AG04450 (cell line): ENCODE results near the gene CATSPERZ. TPM values are rescaled to one million over a fixed set of nuclear protein-coding genes. Genes with fewer than 3 reads are reported as not detected.
A peak's percentile ranks its signal among the peaks of the same experiment; 100 is the strongest.

ENCODE experiments used
- CTCF ChIA-PET: fragments of 300-600, 350-600 bp; formaldehyde crosslinking; extraction: SDS; loops from one replicate; lab custom pipeline; 2022; ENCODE audit warnings: antibody characterized with exemption, inconsistent platforms; lab: Charles Lee
- POLR2A ChIA-PET: fragments of 350-600 bp; formaldehyde crosslinking; extraction: SDS; loops from one replicate; lab custom pipeline; 2021; ENCODE audit warnings: antibody characterized with exemption, inconsistent platforms; lab: Yijun Ruan, JAX
- DNase-seq: peaks from one replicate; pipeline ENCODE4 v3.0.0-alpha.2; 2011; ENCODE audit warnings: low read depth, low spot score
- H3K27ac ChIP-seq: one replicate; pipeline ENCODE4 v1.5.1; 2012; ENCODE audit warnings: low read depth, low read length, control low read depth
- H3K27me3 ChIP-seq: one replicate; pipeline ENCODE4 v1.6.0; 2012; ENCODE audit warnings: low read length; ENCODE audit not compliant: control insufficient read depth, insufficient read depth
- H3K4me3 ChIP-seq: 2 replicates; pipeline ENCODE4 v1.5.1; 2011; ENCODE audit warnings: mild to moderate bottlenecking, low read depth, low read length, control low read depth
- H3K9me3 ChIP-seq: 2 replicates; pipeline ENCODE4 v1.5.1; 2012; ENCODE audit warnings: low read length; ENCODE audit not compliant: control insufficient read depth, insufficient read depth
- polyA plus RNA-seq: library from polyadenylated mRNA; depleted of rRNA; stranded (reverse); fragments of >200 nt; gene quantifications from 2 replicates; pipeline ENCODE4 v1.2.3, GENCODE V29; 2011
- TF ChIP-seq, protein P1 (sequence below): IDR thresholded peaks from 2 replicates; pipeline ENCODE4 v1.5.1; 2011; ENCODE audit warnings: low read depth, low read length, control low read depth, inconsistent platforms

CATSPERZ gene
- polyA plus RNA-seq, 1 experiment = not detected

GRCh38 chr11:64296236-64296635 is 3.9 kb upstream of the CATSPERZ start:
- no peak overlapping the region for H3K27ac ChIP-seq
- peaks cover 85% of the 10 kb centered on the region for H3K27me3 ChIP-seq
- DNase-seq = no peak
- CTCF ChIA-PET = interaction anchor here (1.0 to 2.7 kb wide), 2 partner anchors 8 to 46 kb away, joined by 3 to 14 read pairs; no protein-coding TSS in a partner anchor
- H3K9me3 ChIP-seq = peaks cover 4% of the 10 kb centered on the region; the same call in 1 of the 2 replicates
- POLR2A ChIA-PET = no interaction called here
- H3K4me3 ChIP-seq = no peak overlapping the region
- TF ChIP-seq, protein P1, sequence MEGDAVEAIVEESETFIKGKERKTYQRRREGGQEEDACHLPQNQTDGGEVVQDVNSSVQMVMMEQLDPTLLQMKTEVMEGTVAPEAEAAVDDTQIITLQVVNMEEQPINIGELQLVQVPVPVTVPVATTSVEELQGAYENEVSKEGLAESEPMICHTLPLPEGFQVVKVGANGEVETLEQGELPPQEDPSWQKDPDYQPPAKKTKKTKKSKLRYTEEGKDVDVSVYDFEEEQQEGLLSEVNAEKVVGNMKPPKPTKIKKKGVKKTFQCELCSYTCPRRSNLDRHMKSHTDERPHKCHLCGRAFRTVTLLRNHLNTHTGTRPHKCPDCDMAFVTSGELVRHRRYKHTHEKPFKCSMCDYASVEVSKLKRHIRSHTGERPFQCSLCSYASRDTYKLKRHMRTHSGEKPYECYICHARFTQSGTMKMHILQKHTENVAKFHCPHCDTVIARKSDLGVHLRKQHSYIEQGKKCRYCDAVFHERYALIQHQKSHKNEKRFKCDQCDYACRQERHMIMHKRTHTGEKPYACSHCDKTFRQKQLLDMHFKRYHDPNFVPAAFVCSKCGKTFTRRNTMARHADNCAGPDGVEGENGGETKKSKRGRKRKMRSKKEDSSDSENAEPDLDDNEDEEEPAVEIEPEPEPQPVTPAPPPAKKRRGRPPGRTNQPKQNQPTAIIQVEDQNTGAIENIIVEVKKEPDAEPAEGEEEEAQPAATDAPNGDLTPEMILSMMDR = no peak

DNA sequence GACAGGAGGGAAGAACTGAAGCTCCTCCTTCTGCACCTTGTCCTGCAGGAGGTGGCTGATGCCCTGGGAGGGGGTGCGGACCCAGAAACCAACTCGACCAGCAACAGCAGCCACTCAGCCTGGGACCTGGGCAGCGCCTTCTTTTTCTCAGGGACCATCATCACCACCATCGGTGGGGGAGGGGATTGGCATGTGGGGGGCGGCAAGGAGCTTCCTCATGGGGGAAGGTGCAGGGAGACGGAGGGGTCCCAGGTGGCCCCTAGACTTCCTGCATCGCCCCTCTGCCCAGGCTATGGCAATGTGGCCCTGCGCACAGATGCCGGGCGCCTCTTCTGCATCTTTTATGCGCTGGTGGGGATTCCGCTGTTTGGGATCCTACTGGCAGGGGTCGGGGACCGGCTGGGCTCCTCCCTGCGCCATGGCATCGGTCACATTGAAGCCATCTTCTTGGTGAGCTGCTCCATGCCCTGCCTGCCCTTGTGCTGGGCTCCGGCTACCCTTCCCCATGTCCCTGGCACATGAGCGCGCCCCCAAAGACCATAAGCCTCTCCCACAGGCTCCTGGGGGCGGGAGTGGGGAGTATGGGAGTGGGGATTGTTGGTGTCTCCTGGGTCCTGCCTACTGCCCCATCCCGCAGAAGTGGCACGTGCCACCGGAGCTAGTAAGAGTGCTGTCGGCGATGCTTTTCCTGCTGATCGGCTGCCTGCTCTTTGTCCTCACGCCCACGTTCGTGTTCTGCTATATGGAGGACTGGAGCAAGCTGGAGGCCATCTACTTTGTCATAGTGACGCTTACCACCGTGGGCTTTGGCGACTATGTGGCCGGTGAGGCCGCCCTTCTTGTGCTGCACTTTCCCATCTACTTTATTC is 3.1 kb upstream of the CATSPERZ start:
- no peak overlapping the region for H3K4me3 ChIP-seq
- H3K27me3 ChIP-seq = peaks cover 83% of the 10 kb centered on the region
- DNase-seq = no peak
- no peak overlapping the region for H3K27ac ChIP-seq
- CTCF ChIA-PET = interaction anchor here (1.0 to 2.7 kb wide), 3 partner anchors 7 to 45 kb away, joined by 3 to 14 read pairs (median 3); no protein-coding TSS in a partner anchor
- POLR2A ChIA-PET = no interaction called here
- peaks cover 4% of the 10 kb centered on the region; the same call in 1 of the 2 replicates for H3K9me3 ChIP-seq
- TF ChIP-seq, protein P1 = no peak

DNA sequence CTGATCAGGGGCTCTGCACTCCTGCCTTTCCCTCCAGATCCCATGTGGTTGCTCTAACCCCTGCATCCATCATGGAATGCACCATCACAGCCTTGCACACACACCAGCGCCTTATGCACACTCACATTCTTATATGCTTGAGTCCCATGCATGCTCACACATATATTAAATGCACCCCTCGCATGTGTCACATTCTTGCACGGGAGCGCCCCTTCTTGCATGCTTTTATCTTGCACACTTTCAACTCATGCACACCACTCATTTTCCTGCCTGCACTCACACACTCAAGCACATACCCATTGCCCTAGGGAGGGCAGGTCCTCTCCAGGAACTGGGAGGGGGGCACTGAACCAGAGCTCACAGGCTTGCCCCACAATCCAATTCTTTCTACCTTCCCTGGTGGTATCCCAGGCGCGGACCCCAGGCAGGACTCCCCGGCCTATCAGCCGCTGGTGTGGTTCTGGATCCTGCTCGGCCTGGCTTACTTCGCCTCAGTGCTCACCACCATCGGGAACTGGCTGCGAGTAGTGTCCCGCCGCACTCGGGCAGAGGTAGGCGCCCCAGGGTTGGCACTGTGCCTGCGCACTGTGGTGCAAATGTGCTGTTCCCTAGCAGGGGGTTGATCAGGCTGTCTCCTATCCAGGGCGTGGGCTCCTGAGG is 2.3 kb upstream of the CATSPERZ start:
- Histone ChIP-seq H3K4me3 (no peak overlapping the region), H3K9me3 (peaks cover 4% of the 10 kb centered on the region; the same call in 1 of the 2 replicates), H3K27me3 (peaks cover 75% of the 10 kb centered on the region), H3K27ac (no peak overlapping the region)
- no peak for DNase-seq
- ChIA-PET CTCF (interaction anchor here (1.0 kb wide), 2 partner anchors 23 to 94 kb away, joined by 3 read pairs; no protein-coding TSS in a partner anchor), POLR2A (no interaction called here)
- TF ChIP-seq, protein P1 = no peak

- CTCF ChIA-PET = interaction anchor here (0.7 to 1.0 kb wide), 2 partner anchors 14 to 95 kb away, joined by 3 read pairs; no protein-coding TSS in a partner anchor
- no peak for DNase-seq
- Histone ChIP-seq H3K27me3 (peaks cover 65% of the 10 kb centered on the region), H3K9me3 (peaks cover 4% of the 10 kb centered on the region; the same call in 1 of the 2 replicates), H3K27ac (no peak overlapping the region), H3K4me3 (peak overlapping the region; percentile 27; the same call in 1 of the 2 replicates)
- TF ChIP-seq, protein P1 = no peak
- POLR2A ChIA-PET = no interaction called here
Measured at GRCh38 chr11:64298966-64299846, 952 bp upstream of the CATSPERZ start.
